Left renal cortex interstitium (tissue), 4 donors: ENCODE measurements around the gene PXMP2. TPM values are rescaled to one million over a fixed set of nuclear protein-coding genes. Genes with fewer than 3 reads are reported as not detected.
"Not testable (repeated sequence)": the region's sequence is repeated elsewhere in the genome, so short reads cannot be mapped to it uniquely, and the experiment has no call there.

Experiments used
- DNase-seq, 4 donors: peaks; one replicate each; pipeline ENCODE4 v3.0.0-alpha.2; 2013; ENCODE audit warnings: low read depth in 4 of 4, low spot score in 2 of 4, missing footprints in 1 of 4
- polyA plus RNA-seq, 4 donors: library from polyadenylated mRNA; unstranded; fragments of 120-200 nt; gene quantifications; one replicate each; pipeline ENCODE4 v1.2.1, GENCODE V29; 2013; ENCODE audit not compliant: insufficient read length in 4 of 4

The PXMP2 gene
- polyA plus RNA-seq, 4 donors: 56.6 to 72.3 (median 59.0) TPM

GRCh38 chr12:132689227-132689626 lies 1.8 kb downstream of the PXMP2 start:
- DNase-seq: no peak

- no peak for DNase-seq
Observed at GRCh38 chr12:132690112-132690511, 2.7 kb downstream of the PXMP2 start.

- DNase-seq: not testable (repeated sequence)
Observed at GRCh38 chr12:132692030-132692429, 4.6 kb downstream of the PXMP2 start.

- not testable (repeated sequence) for DNase-seq
Observed at GRCh38 chr12:132694888-132695287, 7.5 kb downstream of the PXMP2 start.

- no peak for DNase-seq
Observed at GRCh38 chr12:132695431-132695830, 8.0 kb downstream of the PXMP2 start.

- no peak for DNase-seq
Observed at GRCh38 chr12:132698341-132698740, 11.0 kb downstream of the PXMP2 start.

GRCh38 chr12:132700212-132700822 lies 12.9 kb downstream of the PXMP2 start:
- DNase-seq: no peak

GRCh38 chr12:132702640-132703039 lies 15.3 kb downstream of the PXMP2 start:
- no peak for DNase-seq

- DNase-seq: no peak
Observed at GRCh38 chr12:132703641-132704040, 16.3 kb downstream of the PXMP2 start.

GRCh38 chr12:132707241-132707640 lies 19.9 kb downstream of the PXMP2 start:
- DNase-seq: no peak

GRCh38 chr12:132708150-132708549 lies 20.8 kb downstream of the PXMP2 start:
- DNase-seq: no peak

- no peak for DNase-seq
Observed at GRCh38 chr12:132710043-132710404, 22.6 kb downstream of the PXMP2 start.

GRCh38 chr12:132710405-132711079 lies 23.2 kb downstream of the PXMP2 start, which contains the start of gene PGAM5:
TSS of gene PGAM5 (plus strand) at chr12:132710842. CDS start at chr12:132710877, 35 bp downstream.
- DNase-seq: peak; percentile 48 to 71 (median 66)

GRCh38 chr12:132711080-132711843 lies 23.9 kb downstream of the PXMP2 start:
- DNase-seq: no peak

- no peak for DNase-seq
Observed at GRCh38 chr12:132713123-132713522, 25.7 kb downstream of the PXMP2 start.

- no peak for DNase-seq
Observed at GRCh38 chr12:132715874-132716273, 28.5 kb downstream of the PXMP2 start.

GRCh38 chr12:132716356-132716755 lies 29.0 kb downstream of the PXMP2 start:
- DNase-seq: no peak

GRCh38 chr12:132717011-132717410 lies 29.6 kb downstream of the PXMP2 start:
- no peak for DNase-seq

GRCh38 chr12:132717531-132718387 lies 30.4 kb downstream of the PXMP2 start:
- DNase-seq: no peak

- DNase-seq: no peak
Observed at GRCh38 chr12:132718644-132719043, 31.3 kb downstream of the PXMP2 start.
